ENCODE data around the gene CACNA2D1.

DNA sequence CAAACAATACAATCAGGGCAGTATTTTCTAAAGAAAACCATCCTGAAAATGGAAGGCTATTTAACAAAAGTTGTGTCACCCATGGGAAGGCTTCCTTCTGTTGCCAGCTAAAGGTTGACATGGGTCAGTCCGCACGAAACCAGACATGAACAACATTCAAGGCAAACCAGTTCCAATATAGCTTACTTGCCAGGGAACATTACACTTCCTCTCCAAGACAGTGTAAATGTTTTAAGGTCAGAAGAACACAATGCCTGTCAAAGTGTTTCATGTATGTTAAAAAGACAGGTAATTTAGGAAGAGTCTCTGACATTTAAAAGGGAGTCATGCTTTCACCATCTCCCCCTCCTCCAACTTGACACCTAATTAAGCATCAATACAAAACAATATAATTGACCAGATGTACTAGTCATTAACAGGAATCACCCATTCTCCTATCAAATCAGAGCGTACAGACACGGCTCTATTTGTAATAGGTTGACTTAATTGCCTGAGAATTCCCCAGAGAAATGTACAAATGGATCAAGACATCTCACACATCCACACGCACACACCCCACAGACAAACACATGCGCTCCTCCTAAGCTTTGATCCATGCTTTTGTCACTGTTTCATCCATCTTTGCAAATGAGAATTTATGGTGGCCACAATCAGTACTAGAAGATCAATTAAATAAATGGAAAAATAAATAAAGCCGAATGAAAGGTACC is 69.5 kb downstream of the CACNA2D1 start:
- TF ChIP-seq, protein P1, sequence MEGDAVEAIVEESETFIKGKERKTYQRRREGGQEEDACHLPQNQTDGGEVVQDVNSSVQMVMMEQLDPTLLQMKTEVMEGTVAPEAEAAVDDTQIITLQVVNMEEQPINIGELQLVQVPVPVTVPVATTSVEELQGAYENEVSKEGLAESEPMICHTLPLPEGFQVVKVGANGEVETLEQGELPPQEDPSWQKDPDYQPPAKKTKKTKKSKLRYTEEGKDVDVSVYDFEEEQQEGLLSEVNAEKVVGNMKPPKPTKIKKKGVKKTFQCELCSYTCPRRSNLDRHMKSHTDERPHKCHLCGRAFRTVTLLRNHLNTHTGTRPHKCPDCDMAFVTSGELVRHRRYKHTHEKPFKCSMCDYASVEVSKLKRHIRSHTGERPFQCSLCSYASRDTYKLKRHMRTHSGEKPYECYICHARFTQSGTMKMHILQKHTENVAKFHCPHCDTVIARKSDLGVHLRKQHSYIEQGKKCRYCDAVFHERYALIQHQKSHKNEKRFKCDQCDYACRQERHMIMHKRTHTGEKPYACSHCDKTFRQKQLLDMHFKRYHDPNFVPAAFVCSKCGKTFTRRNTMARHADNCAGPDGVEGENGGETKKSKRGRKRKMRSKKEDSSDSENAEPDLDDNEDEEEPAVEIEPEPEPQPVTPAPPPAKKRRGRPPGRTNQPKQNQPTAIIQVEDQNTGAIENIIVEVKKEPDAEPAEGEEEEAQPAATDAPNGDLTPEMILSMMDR (IDR thresholded peaks at IDR 0.05), result no peak
- TF ChIP-seq POLR2AphosphoS5 (IDR thresholded peaks at IDR 0.05; ENCODE audit: low read depth, low read length) (no peak), TCF7L2 (IDR thresholded peaks at IDR 0.05; ENCODE audit: low read depth, low read length) (no peak), SIN3A (IDR thresholded peaks at IDR 0.05; ENCODE audit: borderline replicate concordance, insufficient read depth, low read depth, low read length) (no peak)
- TF ChIP-seq, protein P2, sequence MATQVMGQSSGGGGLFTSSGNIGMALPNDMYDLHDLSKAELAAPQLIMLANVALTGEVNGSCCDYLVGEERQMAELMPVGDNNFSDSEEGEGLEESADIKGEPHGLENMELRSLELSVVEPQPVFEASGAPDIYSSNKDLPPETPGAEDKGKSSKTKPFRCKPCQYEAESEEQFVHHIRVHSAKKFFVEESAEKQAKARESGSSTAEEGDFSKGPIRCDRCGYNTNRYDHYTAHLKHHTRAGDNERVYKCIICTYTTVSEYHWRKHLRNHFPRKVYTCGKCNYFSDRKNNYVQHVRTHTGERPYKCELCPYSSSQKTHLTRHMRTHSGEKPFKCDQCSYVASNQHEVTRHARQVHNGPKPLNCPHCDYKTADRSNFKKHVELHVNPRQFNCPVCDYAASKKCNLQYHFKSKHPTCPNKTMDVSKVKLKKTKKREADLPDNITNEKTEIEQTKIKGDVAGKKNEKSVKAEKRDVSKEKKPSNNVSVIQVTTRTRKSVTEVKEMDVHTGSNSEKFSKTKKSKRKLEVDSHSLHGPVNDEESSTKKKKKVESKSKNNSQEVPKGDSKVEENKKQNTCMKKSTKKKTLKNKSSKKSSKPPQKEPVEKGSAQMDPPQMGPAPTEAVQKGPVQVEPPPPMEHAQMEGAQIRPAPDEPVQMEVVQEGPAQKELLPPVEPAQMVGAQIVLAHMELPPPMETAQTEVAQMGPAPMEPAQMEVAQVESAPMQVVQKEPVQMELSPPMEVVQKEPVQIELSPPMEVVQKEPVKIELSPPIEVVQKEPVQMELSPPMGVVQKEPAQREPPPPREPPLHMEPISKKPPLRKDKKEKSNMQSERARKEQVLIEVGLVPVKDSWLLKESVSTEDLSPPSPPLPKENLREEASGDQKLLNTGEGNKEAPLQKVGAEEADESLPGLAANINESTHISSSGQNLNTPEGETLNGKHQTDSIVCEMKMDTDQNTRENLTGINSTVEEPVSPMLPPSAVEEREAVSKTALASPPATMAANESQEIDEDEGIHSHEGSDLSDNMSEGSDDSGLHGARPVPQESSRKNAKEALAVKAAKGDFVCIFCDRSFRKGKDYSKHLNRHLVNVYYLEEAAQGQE (IDR thresholded peaks at IDR 0.05; ENCODE audit: insufficient read depth in 1 of 2, low read depth in 2 of 2, low read length in 1 of 2), result no peak
